HEK293 (cell line): Measurements from ENCODE around the gene CRTAC1.

Source experiments
- CTCF ChIP-seq: fragments of 450-650 bp; formaldehyde crosslinking; IDR thresholded peaks from 2 replicates; pipeline ENCODE4 v1.5.1; 2016; ENCODE audit warnings: missing biosample characterization, missing genetic modification characterization
- PRDM6 ChIP-seq: fragments of 450-650 bp; formaldehyde crosslinking; IDR thresholded peaks from 2 replicates; pipeline ENCODE4 v1.5.1; 2017; ENCODE audit warnings: missing biosample characterization, missing genetic modification characterization
- REST ChIP-seq: fragments of 450-650 bp; formaldehyde crosslinking; IDR thresholded peaks from 2 replicates; pipeline ENCODE4 v1.5.1; 2016; ENCODE audit warnings: missing biosample characterization, missing genetic modification characterization
- TCF7L2 ChIP-seq: IDR thresholded peaks from 2 replicates; pipeline ENCODE4 v1.6.1; 2011; ENCODE audit warnings: low read depth, mild to moderate bottlenecking, inconsistent platforms, low read length, moderate library complexity, borderline replicate concordance
- ZFP69B ChIP-seq: fragments of 450-650 bp; formaldehyde crosslinking; IDR thresholded peaks from 2 replicates; pipeline ENCODE4 v1.5.1; 2016; ENCODE audit warnings: missing biosample characterization, missing genetic modification characterization
- ZNF114 ChIP-seq: fragments of 450-650 bp; formaldehyde crosslinking; IDR thresholded peaks from 2 replicates; pipeline ENCODE4 v1.5.0; 2017; ENCODE audit warnings: missing biosample characterization, missing genetic modification characterization
- ZNF175 ChIP-seq: fragments of 450-650 bp; formaldehyde crosslinking; IDR thresholded peaks from 2 replicates; pipeline ENCODE4 v1.5.1; 2016; ENCODE audit warnings: missing biosample characterization, missing genetic modification characterization
- ZNF274 ChIP-seq, 2 experiments: fragments of 200-500 bp in 1 of 2; fragments of 450-650 bp in 1 of 2; sonication (Bioruptor generic) in 1 of 2; formaldehyde crosslinking in 1 of 2; IDR thresholded peaks; 2 replicates each; pipeline versions ENCODE4 v1.5.1 to v1.6.1; 2014 to 2016; ENCODE audit warnings: borderline replicate concordance in 1 of 2, inconsistent platforms in 1 of 2, low read length in 1 of 2, missing biosample characterization in 1 of 2, missing genetic modification characterization in 1 of 2
- ZNF311 ChIP-seq: fragments of 450-650 bp; formaldehyde crosslinking; IDR thresholded peaks from 2 replicates; pipeline ENCODE4 v1.5.1; 2017; ENCODE audit warnings: missing biosample characterization, missing genetic modification characterization, borderline replicate concordance
- ZNF404 ChIP-seq: fragments of 450-650 bp; formaldehyde crosslinking; IDR thresholded peaks from 2 replicates; pipeline ENCODE4 v1.5.1; 2017; ENCODE audit warnings: missing biosample characterization, missing genetic modification characterization
- ZNF580 ChIP-seq: fragments of 450-650 bp; formaldehyde crosslinking; IDR thresholded peaks from 2 replicates; pipeline ENCODE4 v1.5.1; 2016; ENCODE audit warnings: missing biosample characterization, missing genetic modification characterization
- ZNF639 ChIP-seq: fragments of 450-650 bp; formaldehyde crosslinking; IDR thresholded peaks from 2 replicates; pipeline ENCODE4 v1.5.1; 2016; ENCODE audit warnings: missing biosample characterization, missing genetic modification characterization

- no peak for TF ChIP-seq CTCF (tag by site-specific recombination)
- TF ChIP-seq ZNF404 = no peak
- no peak for TF ChIP-seq ZNF114 (tag by site-specific recombination)
- TF ChIP-seq ZFP69B (tag by site-specific recombination) = no peak
- TF ChIP-seq PRDM6 (tag by site-specific recombination) = no peak
- no peak for TF ChIP-seq ZNF580 (tag by site-specific recombination)
- no peak for TF ChIP-seq TCF7L2
- TF ChIP-seq ZNF274 (IDR thresholded peaks at IDR 0.05; ENCODE audit: low read length) = no peak
- TF ChIP-seq ZNF274 (tag by site-specific recombination; IDR thresholded peaks at IDR 0.05; ENCODE audit: borderline replicate concordance) = no peak
- TF ChIP-seq ZNF639 (tag by site-specific recombination) = no peak
- TF ChIP-seq REST = no peak
- no peak for TF ChIP-seq ZNF175
- no peak for TF ChIP-seq ZNF311 (tag by site-specific recombination)
These were observed 113.8 kb downstream of the CRTAC1 start for GRCh38 chr10:97916586-97916985.
